ENCODE measurements around the gene CRTC1. TPM values are rescaled to one million over a fixed set of nuclear protein-coding genes. Genes with fewer than 3 reads are reported as not detected.

The CRTC1 gene
- total RNA-seq, 1 experiment from 2014 or later: 12.3 TPM

GRCh38 chr19:18781885-18782527 lies 98.5 kb downstream of the CRTC1 start (continued):
- TF ChIP-seq CDX4 (CRISPR knock-in tag; IDR thresholded peaks at IDR 0.05; ENCODE audit: borderline replicate concordance): no peak

- Mint-ChIP-seq H3K36me3 (0 out of 2 replicates have a peak, but pooled peaks cover 2% of the 10 kb centered on the region), H3K9me3 (no peaks in the 10 kb centered on the region), H3K4me1 (peaks cover 11% of the 10 kb centered on the region), H3K4me3 (no peak overlapping the region), H3K27me3 (ENCODE audit: low read depth) (peaks cover 100% of the 10 kb centered on the region), H3K27ac (no peak overlapping the region)
- ChIA-PET CTCF (interaction anchor here (1.0 to 3.0 kb wide), 2 partner anchors 9 to 64 kb away, joined by 4 to 13 read pairs; no protein-coding TSS in a partner anchor), POLR2A (no interaction called here)
- no peak for DNase-seq (ENCODE audit: low spot score)
- no peak for ATAC-seq
- TF ChIP-seq ATF3 (CRISPR knock-in tag; conservative IDR thresholded peaks at IDR 0.05) (no peak), ZNF232 (CRISPR knock-in tag; IDR thresholded peaks at IDR 0.05) (no peak), ZNF121 (CRISPR knock-in tag; IDR thresholded peaks at IDR 0.05) (no peak), HMGXB4 (CRISPR knock-in tag; IDR thresholded peaks at IDR 0.05) (no peak), ZNF263 (CRISPR knock-in tag; IDR thresholded peaks at IDR 0.05; ENCODE audit: low read depth) (no peak), ATF1 (CRISPR knock-in tag; IDR thresholded peaks at IDR 0.05) (no peak), GABPB1 (CRISPR knock-in tag; IDR thresholded peaks at IDR 0.05) (no peak), JUN (CRISPR knock-in tag; IDR thresholded peaks at IDR 0.05) (no peak), GRHL2 (CRISPR knock-in tag; IDR thresholded peaks at IDR 0.05; ENCODE audit: insufficient replicate concordance, severe bottlenecking) (no peak), FOXJ3 (CRISPR knock-in tag; IDR thresholded peaks at IDR 0.05; ENCODE audit: borderline replicate concordance) (no peak), FOXK1 (CRISPR knock-in tag; IDR thresholded peaks at IDR 0.05) (no peak), CTCF (IDR thresholded peaks at IDR 0.05) (no peak), E2F4 (CRISPR knock-in tag; IDR thresholded peaks at IDR 0.05; ENCODE audit: borderline replicate concordance, low read depth) (no peak)
Measured at GRCh38 chr19:18782559-18783225, 99.2 kb downstream of the CRTC1 start.

- Mint-ChIP-seq H3K4me3 (no peak overlapping the region), H3K27ac (no peak overlapping the region), H3K9me3 (no peaks in the 10 kb centered on the region), H3K4me1 (peaks cover 12% of the 10 kb centered on the region), H3K27me3 (ENCODE audit: low read depth) (peaks cover 100% of the 10 kb centered on the region), H3K36me3 (0 out of 2 replicates have a peak, but pooled peaks cover 2% of the 10 kb centered on the region)
- CTCF ChIA-PET: interaction anchor here (0.7 to 3.0 kb wide), 3 partner anchors 10 to 82 kb away, joined by 3 to 13 read pairs (median 4); no protein-coding TSS in a partner anchor
- TF ChIP-seq ZNF121 (CRISPR knock-in tag; IDR thresholded peaks at IDR 0.05) (no peak), TEAD1 (CRISPR knock-in tag; IDR thresholded peaks at IDR 0.05) (no peak), OVOL2 (CRISPR knock-in tag; IDR thresholded peaks at IDR 0.05; ENCODE audit: borderline replicate concordance) (no peak), ZNF317 (CRISPR knock-in tag; IDR thresholded peaks at IDR 0.05; ENCODE audit: borderline replicate concordance, low read depth) (no peak), USF1 (CRISPR knock-in tag; IDR thresholded peaks at IDR 0.05) (no peak)
- DNase-seq (ENCODE audit: low spot score) (no peak), ATAC-seq (no peak)
- POLR2A ChIA-PET: no interaction called here
Measured at GRCh38 chr19:18783958-18784785, 100.7 kb downstream of the CRTC1 start.
